C4-2B (cell line): ENCODE results near the gene MLX.

ENCODE experiments used
- H3K27ac ChIP-seq: fragments of 450-650 bp; 2 replicates; pipeline ENCODE4 v1.5.1; 2017
- ZFX ChIP-seq: fragments of 450-650 bp; IDR thresholded peaks from 2 replicates; pipeline ENCODE4 v1.6.1; 2017
- TF ChIP-seq, protein P1 (sequence below): fragments of 450-650 bp; conservative IDR thresholded peaks from 2 replicates; pipeline ENCODE4 v1.5.1; 2017; ENCODE audit warnings: mild to moderate bottlenecking

The MLX gene, protein sequence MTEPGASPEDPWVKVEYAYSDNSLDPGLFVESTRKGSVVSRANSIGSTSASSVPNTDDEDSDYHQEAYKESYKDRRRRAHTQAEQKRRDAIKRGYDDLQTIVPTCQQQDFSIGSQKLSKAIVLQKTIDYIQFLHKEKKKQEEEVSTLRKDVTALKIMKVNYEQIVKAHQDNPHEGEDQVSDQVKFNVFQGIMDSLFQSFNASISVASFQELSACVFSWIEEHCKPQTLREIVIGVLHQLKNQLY

DNA sequence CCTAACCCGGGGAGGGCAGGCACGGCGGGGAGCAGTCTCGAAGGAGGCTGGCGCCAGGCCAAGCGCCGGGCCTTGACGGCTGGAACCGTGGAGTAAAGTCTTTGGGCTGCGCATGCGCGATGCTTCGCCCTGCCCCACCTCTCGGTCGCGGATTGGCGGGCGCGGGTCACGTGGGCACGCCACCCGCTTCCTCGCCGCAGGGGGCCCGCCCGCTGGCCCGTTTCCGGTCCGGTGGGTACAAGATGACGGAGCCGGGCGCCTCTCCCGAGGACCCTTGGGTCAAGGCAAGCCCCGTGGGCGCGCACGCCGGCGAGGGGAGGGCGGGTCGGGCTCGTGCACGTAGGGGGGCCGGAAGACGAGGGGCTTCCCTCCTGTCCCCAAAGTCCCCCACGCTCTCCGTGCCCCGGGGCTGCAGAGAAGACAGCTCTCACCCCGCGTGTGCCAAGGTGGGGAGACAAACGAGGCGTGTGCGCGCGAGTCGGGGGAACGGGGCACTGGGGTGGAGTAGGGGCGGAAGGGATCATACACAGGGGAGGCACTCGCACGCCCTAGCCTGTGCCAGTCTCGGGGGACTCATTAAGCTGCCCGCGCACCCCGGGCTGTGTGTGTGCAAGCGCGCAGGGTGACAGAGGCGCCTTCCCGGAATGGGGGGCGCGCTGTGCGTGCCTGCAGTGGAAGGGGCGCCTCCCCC, at the start of gene MLX:
TSS of gene MLX (plus strand) at position 218 of the 691 bp plus-strand sequence. CDS start at position 243, 25 bp downstream.
- H3K27ac ChIP-seq = peak within 1 kb of the TSS; percentile 93
- TF ChIP-seq ZFX = no peak; the same call in none of the 2 replicates
- TF ChIP-seq, protein P1, sequence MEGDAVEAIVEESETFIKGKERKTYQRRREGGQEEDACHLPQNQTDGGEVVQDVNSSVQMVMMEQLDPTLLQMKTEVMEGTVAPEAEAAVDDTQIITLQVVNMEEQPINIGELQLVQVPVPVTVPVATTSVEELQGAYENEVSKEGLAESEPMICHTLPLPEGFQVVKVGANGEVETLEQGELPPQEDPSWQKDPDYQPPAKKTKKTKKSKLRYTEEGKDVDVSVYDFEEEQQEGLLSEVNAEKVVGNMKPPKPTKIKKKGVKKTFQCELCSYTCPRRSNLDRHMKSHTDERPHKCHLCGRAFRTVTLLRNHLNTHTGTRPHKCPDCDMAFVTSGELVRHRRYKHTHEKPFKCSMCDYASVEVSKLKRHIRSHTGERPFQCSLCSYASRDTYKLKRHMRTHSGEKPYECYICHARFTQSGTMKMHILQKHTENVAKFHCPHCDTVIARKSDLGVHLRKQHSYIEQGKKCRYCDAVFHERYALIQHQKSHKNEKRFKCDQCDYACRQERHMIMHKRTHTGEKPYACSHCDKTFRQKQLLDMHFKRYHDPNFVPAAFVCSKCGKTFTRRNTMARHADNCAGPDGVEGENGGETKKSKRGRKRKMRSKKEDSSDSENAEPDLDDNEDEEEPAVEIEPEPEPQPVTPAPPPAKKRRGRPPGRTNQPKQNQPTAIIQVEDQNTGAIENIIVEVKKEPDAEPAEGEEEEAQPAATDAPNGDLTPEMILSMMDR = no peak

DNA sequence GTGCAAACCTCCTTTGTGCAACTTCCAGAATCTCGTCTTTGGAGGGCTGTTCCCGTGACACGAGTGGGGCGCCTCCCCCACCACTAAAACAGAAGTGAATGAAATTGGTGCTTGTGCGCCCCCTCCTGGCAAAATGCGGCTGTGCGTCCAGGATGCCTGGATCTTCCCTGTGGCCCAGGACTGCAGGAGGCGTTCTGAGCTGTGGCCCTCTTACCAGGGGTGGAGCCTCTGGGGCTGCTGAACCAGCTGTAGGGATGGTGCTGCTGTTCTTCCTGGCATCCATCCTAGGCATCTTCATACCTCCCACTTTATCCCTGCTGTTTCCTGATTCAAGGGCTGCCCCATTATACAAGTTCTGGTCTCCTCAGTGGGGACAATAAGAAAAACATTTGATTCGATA, 49.4 kb upstream of the MLX start:
- TF ChIP-seq, protein P1 = peak; percentile 98
- TF ChIP-seq ZFX = no peak
- H3K27ac ChIP-seq = no peak overlapping the region

DNA sequence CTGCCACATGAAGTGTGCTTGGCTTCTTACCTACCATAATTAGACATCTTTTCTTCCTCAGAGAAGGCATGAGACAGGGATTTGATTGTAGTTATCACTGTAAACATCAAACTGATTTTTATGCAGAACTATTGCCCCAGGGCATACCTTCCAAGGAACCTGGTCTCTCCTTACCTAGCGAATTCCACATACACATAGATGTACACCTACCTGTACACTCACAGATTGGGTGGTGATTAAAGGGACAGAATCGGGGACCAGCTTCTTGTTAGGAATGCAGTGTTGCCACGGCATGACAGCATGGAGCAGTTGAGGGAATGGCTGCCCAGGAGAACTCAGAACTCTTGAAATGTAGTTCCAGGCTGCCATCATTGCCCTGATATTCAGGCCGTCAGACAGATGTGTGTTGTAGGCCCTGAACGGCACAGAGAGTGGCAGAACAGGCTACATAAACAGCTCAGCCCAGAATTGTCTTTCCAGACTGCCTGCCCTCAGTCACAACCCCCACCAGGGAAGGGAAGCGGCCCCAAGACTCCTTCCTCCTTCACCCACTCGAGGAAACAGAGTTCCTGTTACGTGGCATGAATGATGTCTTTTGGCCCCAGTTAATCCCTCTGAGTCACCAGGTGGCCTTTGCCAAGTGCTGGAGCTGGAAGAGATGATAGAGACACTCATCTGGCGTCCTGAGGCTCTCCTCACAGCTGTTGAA, 48.7 kb upstream of the MLX start:
- no peak overlapping the region for H3K27ac ChIP-seq
- TF ChIP-seq, protein P1 = no peak
- no peak for TF ChIP-seq ZFX

DNA sequence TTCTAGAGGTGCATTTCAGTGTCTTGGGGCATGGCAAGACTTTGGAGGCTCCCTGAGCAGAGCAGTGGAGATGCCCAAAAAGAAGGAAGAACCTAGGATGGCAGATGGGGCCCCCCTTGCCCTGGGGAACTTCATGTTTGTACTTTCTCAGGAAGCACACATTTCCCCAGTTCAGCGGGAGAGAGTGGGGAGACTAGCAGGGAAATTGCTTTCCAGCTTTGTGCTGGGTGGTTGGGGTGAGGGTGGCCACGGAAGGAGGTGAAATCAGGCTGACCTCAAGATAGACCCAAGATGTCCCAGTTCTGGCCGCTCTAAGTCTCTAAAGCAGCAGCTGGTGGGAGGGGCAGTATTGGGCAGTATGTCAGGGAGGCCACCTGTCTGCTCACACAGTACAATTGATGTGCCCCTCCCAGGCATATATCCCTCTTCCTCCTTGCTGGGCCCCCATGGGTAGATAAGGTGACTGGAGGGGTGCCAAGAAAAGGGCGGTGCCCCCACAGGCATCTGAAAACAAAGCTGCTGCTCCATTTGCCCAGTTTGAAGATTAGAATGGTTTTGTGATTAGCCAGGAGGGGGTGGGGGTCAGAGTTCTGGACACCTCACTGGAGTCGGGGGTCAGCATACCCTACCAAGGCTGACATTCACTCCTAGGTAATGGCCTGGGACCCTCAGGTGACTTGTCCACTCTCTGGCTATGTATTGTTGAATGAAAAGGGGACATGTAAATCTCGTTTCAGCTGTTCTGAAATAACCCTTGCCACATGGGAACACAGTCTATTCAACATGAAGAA, 48.0 kb upstream of the MLX start:
- no peak overlapping the region for H3K27ac ChIP-seq
- TF ChIP-seq, protein P1 = no peak
- no peak for TF ChIP-seq ZFX

DNA sequence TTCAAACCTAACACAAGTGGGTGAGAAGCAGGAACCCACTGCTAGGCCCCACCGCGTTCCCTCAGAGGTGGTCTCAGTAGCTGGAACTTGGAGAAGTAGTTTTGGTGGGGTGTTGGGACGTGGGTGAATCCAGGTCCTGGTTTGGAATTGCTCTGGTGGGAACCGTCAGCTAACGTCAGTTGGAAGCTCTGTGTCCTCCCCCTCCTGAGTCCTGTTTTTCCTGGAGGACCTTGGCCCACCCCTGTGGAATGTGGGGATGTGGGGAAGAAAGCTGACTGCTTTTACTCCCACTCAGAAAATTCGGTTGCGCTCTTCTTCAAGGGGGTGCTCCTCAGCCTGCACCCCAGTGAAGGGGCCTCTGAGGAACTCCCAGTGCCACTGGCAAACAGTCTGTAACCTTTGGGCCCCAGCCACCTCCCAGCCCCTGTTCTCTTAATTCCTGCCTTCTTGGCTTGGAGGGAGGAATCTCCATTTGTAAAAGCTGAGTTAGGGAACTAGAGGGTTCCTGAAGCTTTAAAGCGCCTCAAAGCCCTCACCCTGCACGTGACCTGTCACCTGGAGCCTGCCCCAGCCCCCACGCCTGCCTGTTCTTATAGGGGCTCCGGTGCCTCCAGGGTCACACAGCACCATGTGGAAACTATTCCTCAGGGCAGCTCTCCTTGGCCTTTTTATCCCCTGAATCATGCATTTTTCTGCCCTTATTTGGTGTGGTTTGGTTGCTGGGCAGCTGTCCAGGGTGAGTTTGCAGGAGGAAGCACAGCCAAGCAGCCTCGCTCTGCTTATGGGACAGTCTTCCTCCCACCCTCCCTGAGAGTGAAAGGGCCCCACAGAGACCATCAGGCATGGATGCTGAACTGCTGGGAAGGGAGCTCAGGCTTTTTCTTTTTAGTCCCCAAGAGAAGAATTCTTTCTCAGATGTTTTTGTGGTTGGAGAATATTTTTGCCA, 47.1 kb upstream of the MLX start:
- TF ChIP-seq ZFX = no peak
- TF ChIP-seq, protein P1 = no peak
- peak overlapping the region; percentile 5; the same call in 1 of the 2 replicates for H3K27ac ChIP-seq

DNA sequence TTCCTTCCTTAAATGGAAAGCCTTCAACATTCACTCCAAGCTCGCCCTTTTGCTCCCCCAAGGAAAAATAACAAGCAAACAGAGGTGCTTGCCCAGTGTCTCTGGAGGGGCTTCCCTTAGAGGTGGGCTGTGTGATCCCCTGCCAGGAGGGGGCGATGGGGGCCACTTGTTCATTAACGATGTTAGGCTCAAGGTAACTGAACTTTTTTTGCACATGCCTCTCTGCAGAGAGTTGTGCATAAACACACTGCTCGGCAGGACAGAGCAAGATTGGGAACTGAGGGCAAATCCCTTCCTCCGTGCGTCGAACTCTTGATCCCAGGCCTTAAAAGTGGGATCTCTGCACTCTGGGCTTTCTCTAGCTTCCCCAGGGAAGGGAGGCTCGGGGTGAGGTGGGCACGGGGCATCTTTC, 46.4 kb upstream of the MLX start:
- no peak overlapping the region for H3K27ac ChIP-seq
- TF ChIP-seq, protein P1 = peak; percentile 33
- no peak for TF ChIP-seq ZFX
